Measurements from ENCODE around the gene CHCHD6. TPM values are rescaled to one million over a fixed set of nuclear protein-coding genes. Genes with fewer than 3 reads are reported as not detected.

The CHCHD6 gene
- total RNA-seq, 1 experiment from 2014 or later: 65.9 TPM

DNA sequence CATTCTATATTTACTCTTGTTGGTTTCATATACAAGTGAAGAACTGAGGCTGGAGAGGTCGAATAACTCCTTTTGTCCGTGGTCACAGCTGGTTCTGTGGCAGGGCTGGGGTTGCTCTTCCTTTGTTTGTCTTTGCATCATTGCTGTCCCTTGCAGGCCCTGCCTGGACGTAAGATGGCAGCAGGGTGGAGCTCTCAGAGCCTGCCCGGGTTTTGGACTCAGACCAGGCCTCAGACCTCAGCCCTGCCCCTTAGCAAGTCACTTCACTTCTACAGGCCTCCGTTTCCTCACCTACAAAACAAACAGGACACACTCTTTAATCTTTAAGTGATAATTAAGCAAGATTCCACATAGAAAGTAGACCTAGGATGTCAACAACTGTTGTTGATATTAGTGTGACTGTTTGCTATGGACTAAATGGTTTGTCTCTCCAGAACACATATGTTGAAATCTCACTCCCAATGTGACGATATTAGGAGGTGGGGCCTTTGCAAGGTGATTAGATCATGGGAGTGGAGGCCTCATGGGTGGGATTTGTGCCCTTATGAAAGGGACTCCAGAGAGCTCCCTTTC lies 213.3 kb downstream of the CHCHD6 start:
- in situ Hi-C loops (cut with HindIII; ENCODE audit: low pct_unique_long_range_greater_than_20kb, low sequenced_read_pairs): no loop called here
- no peak for DNase-seq (ENCODE audit: low read depth)

DNA sequence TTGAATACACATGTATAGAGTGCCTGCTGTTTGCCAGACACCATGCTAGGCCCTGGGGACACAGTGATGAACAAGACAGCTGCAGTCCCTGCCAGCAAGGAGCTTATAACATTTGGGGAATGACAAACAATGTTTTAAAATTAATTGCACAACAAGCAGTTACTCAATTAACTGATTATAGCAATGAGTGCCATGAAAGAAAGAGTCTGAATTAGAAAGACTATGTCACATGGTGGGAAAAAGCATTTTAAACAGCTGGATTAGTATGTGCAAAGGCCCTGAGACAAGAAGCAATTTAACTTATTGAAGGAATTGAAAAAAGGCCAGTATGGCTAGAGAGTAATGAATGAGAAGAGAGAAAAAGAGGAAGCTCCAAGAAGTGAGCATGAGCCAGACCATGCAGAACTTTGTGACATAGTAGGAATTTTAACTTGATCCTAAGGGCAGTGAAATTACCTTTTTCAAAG lies 214.3 kb downstream of the CHCHD6 start:
- in situ Hi-C loops (cut with HindIII; ENCODE audit: low pct_unique_long_range_greater_than_20kb, low sequenced_read_pairs): no loop called here
- DNase-seq (ENCODE audit: low read depth): no peak

DNA sequence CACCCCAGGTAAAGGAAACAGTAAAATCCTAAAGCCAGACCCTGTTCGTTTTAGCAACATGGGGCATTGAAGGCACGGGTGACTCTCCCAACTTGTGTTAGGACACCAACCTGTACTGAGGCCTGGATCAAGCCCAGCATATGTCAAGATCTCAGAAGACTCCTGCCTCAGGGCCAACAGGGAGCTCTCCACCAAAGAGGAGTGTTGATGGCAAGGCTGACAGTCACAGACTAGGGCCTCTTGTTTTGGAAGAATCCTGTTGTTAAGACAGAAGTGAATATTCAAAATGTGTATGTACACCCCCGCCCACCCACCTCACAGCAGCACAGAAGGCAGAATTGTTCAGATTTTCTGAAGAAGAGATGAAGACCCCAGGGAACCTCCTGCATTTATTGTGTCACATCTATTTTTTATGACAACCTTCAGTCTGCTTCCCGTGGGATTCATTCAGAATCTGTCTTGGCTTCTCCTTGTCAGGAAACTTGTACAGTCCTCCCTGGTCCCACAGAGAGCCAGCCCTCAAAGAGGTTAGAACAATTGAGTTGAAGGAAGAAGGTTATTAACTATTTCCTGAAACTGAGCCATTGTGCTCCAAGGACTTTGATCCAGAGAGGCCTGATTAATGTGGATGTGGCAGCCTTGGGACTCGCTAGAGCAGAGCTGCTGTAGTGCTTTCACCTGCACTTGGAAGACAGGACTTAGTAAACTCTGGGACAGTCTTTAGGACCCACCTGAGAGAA lies 217.2 kb downstream of the CHCHD6 start:
- in situ Hi-C loops (cut with HindIII; ENCODE audit: low pct_unique_long_range_greater_than_20kb, low sequenced_read_pairs): no loop called here
- DNase-seq (ENCODE audit: low read depth): no peak

DNA sequence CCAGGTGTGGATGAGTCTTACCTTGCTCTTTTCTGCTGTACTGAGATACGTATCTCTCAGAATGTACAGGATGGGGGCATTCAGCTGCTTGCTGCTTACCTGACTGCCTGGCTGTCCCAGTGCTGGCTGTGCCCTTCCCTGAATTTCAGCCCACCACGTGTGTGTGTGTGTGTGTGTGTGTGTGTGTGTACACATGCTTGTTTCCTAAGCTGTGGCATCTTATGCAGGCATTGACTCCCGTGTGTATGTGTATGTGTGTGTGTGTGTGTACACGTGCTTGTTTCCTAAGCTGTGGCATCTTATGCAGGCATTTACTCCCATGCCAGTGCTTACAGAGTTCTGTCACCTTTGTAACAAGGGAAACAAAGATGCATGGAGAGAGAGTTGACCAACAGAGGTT lies 218.4 kb downstream of the CHCHD6 start:
- DNase-seq (ENCODE audit: low read depth): no peak
- in situ Hi-C loops (cut with HindIII; ENCODE audit: low pct_unique_long_range_greater_than_20kb, low sequenced_read_pairs): no loop called here

DNA sequence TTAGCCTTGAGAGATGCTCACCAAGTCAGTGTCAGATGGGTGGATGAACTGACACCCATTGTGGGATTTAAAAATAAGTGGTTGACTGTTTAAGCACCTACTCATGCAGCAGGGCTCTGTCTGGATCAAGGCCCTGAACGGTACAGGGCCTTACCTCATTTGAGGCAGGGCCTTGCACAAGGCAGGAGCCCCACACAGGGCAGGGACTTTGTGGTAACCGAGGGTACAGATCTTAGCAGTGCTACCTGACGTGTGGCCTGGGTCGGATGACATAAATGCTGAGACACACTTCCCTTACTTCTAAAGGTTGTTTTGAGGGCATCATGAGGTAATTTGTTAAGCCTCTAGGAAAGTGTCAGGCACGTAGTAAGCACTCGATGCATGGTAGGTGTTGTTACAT lies 219.4 kb downstream of the CHCHD6 start:
- no peak for DNase-seq (ENCODE audit: low read depth)
- in situ Hi-C loops (cut with HindIII; ENCODE audit: low pct_unique_long_range_greater_than_20kb, low sequenced_read_pairs): no loop called here

DNA sequence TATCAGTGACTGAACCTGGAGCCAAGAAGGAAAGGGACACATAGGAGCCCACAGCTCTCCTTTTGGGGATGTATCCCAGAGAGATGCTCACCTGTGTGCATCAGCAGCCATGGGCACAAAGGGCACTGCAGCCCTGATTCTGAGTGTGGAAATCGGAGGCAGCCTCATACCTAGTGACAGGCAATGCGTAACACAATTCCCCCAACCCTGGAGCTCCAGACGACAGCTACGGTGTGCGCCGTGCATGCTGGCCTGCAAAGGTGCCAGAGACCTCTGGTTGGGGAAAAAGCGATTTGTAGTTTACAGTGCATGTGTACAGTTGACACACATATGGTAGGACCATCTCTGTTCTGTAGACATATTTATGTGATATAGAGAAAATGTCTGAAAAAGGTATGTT lies 219.9 kb downstream of the CHCHD6 start:
- DNase-seq (ENCODE audit: low read depth): no peak
- in situ Hi-C loops (cut with HindIII; ENCODE audit: low pct_unique_long_range_greater_than_20kb, low sequenced_read_pairs): no loop called here

DNA sequence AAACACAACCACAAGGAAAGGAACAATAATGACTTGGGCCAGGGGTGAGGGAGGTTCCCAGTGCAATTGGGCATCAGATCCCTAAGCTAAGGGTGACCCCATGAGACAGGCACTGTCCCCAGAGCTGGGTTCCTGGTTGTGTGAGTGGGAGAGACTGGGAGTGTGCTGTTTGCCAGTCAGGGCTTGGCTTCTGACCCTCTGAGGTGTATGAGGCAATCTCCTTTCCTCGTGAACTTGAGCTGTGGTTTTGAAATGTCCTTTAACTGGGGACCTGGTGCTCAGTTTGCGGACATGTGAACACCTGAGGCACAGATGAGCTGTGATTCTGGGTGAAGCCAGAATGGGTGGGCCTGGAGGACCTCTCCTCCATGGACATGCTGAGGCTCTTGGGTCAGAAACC lies 220.4 kb downstream of the CHCHD6 start:
- DNase-seq (ENCODE audit: low read depth): no peak
- in situ Hi-C loops (cut with HindIII; ENCODE audit: low pct_unique_long_range_greater_than_20kb, low sequenced_read_pairs): no loop called here

DNA sequence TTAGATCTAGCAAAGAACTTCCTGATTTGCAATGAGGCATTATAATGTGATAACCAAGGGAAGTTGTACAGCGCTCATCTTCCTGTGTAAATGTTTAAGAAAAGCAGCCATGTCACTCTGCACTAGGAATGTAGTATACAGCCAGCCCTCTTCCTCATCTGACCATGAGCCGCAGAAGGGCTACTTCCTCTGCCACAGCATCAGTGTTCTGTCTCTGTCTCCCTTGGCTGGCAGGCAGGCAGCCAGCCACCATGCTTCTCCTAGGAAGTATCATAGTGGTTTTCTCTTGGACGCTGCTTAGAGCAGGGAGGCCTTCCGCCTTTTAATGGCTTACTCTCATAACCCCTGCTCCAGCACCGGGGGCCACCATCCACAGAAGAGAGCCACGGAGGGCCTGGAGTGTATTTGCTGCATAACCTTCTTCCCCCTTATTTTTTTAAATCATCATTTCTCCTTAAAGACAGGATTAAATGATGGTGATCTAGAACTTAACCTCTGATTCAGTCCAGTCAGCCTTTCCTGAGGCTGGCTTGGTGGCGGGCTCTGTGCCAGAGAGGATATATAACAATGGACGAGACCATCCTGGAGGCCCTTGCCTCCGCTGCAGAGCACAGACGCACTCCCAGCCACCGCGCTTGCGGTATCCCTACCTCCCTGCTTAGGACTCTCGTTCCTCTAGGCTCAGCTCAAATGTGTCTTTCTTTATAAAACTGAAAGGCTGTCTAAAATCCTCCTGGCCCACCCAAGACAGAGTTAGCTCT lies 221.6 kb downstream of the CHCHD6 start:
- in situ Hi-C loops (cut with HindIII; ENCODE audit: low pct_unique_long_range_greater_than_20kb, low sequenced_read_pairs): no loop called here
- DNase-seq (ENCODE audit: low read depth): no peak

DNA sequence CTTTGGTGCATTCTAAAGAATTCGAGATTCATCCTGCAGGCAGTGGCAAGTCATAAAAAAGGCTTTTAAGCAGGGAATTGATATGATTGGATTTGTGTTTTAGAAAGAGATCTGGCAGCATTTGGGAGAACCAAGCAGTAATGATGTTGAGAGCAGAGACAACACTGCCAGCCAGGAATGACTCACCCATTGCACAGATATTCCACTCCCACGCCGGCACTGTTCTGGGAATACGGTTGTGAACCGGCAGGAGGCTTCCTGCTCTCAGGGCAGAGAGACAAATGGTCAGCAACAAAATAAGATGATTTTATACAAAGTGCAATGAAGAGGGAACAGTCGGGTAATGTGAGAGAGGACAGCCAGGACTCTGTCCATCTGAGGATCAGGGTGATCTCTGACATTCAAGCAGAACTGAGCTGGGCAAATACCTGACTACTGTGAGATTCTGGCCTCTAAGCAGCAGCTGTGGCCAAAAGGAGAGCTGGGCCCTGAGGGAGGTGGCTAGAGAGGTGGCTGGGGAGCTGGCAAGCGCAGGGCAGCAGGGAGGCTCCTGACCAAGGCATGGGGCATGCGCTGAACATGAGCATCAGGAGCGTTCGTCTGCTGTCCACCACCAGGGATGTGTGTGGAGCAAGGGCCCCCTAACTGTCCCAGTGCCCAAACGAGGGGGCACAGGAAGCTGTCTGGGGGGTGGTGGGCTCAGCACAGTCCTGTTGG lies 222.8 kb downstream of the CHCHD6 start:
- DNase-seq (ENCODE audit: low read depth): no peak
- in situ Hi-C loops (cut with HindIII; ENCODE audit: low pct_unique_long_range_greater_than_20kb, low sequenced_read_pairs): no loop called here

DNA sequence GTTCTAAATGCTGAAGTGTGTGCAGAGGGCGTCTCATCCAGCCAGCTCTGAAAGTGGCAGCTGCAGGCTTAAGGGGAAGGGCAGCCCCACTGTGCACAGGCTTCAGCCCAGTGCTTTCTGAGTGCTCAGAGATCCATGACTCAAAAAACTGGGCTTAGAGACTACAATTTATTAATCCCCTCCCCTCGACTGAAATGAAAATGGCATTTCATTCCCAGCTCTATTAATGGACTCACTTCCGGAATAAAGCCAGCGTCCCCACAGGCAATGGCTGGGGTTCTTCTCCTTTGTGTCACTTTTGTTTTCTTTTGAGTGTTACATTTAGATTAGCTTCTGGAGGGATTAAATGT lies 223.3 kb downstream of the CHCHD6 start:
- no peak for DNase-seq (ENCODE audit: low read depth)
- in situ Hi-C loops (cut with HindIII; ENCODE audit: low pct_unique_long_range_greater_than_20kb, low sequenced_read_pairs): no loop called here

DNA sequence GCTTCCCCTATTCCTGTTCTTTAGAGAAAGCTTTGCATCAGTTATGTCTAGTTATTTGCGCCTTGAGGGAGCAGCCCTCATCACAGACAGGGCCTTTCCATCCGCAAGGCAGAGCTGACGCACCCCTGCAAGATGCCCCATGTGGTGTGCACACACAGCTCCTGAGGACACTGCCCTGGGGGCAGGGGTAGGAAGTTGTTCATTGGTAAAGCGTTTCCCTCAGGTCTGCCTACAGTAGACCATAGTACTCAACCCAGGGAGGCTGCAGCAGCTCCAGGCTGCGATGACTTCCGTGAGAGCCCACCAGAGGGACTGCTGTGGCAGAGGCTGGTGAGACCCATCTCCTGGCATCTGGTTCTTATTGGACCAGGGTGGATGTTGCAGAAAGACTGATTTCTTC lies 223.8 kb downstream of the CHCHD6 start:
- no peak for DNase-seq (ENCODE audit: low read depth)
- in situ Hi-C loops (cut with HindIII; ENCODE audit: low pct_unique_long_range_greater_than_20kb, low sequenced_read_pairs): no loop called here

DNA sequence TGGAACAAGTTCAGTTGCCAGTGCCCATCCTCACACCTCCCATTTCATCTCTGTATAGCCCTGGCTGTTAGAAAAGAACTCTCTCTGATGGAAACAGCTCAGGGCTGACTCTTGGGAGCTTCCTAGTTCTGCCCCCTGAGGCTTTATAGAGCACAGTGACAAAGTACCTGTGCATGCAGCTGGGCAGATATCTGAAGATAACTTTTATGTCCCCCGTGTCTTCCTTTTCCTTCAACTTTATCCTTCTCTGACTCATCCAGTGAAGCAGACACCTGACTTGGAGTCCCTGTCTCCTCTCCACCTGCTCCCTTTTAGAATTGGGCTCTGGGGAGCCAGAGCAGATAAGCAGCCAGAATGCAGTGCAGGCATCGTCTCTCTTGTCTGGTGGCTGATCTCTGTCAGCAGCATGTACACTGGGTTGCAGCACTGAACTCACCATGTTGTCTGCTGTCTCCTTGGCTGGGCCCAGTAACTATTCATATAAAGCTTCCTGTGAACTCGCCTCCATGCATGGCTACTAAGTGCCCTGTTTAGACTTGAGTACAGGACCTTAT lies 225.0 kb downstream of the CHCHD6 start:
- no peak for DNase-seq (ENCODE audit: low read depth)
- in situ Hi-C loops (cut with HindIII; ENCODE audit: low pct_unique_long_range_greater_than_20kb, low sequenced_read_pairs): no loop called here

DNA sequence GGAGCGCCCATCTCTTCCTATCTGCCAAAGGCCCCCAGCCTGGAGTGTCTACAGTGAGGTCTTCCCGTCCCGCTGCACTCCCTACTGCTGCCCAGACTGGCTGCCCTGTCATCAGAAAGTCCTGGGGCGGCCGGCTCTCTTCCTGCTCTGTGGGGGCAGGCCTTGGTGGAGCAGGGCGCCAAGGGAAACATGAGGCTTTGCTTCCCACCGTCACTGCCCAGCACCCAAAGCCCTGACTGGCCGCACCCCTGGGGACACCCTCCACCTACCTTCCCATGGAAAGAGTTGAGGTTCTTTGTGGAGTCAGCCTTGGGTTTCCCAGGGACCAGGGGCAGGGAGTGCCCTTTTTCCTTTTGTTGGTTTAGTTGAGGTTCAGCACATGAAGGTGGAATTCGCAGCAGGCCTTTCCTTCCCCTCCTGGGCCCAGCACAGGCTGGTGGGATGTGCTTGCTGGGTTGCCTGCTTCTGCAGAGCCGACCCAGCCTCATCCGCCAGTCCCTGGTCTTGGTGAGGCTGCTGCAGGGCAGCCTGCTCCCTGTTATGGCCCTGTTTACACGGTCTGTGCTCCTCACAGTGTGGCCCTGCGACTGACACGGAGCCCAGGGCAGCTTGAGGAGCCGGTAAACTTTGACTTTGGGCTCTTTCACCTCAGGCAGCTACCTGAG lies 227.0 kb downstream of the CHCHD6 start:
- DNase-seq (ENCODE audit: low read depth): no peak

DNA sequence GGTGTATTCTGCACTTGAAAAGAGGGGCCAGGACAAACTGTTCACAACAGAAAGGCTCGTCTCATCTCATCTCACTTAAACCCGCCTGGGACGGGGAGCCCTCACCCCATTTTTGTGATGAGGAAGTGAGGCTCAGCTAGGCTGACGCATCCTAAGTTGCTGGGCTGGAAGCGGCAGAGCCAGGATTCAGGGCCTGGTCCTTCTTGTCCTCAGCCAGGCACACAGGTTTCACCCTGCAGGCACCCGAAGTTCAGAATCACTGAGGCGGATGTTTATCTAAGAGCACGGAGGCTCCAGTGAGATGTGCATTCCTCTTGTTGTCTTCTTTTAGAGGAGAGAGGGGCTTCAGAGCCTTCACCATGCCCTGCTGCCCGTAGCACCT lies 227.8 kb downstream of the CHCHD6 start:
- in situ Hi-C loops (cut with HindIII; ENCODE audit: low pct_unique_long_range_greater_than_20kb, low sequenced_read_pairs): no loop called here
- DNase-seq (ENCODE audit: low read depth): no peak

More for the DNA sequence above, 227.0 kb downstream of the CHCHD6 start:
- in situ Hi-C loops (cut with HindIII; ENCODE audit: low pct_unique_long_range_greater_than_20kb, low sequenced_read_pairs): no loop called here

DNA sequence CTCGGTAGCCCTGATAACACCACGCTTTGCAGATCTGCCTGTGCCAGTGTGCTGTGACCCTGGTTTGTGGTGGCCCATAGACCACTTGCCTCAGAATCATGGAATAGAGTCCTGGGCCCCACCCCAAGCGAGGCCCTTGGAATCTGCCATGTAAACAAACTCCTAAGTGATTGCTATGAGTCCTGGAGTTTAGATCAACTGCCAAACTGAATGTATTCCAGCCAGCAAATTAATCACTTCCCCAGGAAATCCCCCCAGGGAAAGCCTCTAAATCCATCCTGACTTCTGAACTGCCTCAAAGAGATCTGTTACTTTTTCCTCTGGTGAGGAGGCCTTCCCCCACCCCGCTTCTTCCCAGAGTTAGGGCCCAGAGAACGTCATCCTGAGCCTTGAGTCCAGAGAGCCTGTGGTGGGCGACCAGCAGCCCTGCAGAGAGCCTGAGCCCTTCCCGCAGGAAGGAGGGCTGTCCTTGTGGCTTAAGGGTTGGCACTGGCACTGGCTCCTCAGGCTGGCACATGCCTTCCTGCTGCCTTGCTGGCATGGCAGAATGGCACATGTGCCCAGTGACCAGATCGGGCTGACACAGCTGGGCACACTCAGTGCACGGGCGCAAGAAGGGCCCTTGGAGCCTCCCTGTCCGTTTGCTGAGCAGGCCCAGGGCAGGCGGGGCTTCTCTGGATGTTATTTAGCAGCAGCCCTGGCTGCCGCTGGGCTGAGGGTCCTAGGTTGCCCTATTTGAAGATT lies 228.3 kb downstream of the CHCHD6 start:
- DNase-seq (ENCODE audit: low read depth): no peak
- in situ Hi-C loops (cut with HindIII; ENCODE audit: low pct_unique_long_range_greater_than_20kb, low sequenced_read_pairs): no loop called here

DNA sequence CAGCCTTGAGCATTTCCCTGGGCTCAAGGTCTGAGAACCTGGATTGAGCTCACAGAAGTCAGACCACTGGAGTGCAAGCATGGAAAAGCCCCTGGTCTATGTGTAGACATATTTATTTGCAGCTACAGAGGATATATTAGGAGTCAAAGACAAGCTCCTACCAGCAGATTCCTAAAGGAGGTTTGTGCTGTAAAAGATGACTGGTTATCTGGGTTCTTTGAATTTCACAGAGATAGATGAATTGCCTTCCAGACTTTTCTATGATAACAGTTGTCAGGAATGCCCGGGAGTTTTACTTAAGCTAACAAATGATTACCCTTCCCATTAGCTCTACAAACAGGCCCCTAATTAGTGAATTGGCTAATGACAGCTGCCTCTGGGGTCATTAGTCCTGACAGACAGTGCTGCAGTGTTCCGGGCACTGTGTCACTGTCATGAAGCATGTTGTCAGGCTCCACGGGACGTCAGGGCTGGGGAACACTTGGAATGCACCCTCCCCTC lies 230.0 kb downstream of the CHCHD6 start:
- in situ Hi-C loops (cut with HindIII; ENCODE audit: low pct_unique_long_range_greater_than_20kb, low sequenced_read_pairs): no loop called here
- peak; percentile 68 for DNase-seq (ENCODE audit: low read depth)

DNA sequence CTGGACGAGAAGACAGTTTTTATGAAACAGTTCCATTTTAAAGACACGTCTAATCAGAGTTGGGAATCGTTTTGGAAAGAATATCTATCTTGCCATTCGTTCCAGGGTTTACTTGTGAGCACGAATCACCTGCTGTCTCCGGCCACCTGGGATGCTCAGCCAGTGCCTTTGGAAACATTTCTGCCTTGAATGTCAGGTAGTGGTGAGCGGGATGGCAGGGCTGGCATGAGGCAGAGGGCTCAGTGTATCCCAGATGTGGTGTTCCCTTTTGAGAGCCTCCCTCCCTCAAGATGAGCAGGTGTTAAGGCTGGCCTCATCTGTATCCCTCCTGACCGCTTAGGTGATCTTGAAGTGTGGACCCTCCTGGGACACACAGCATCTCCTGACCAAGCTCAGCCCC lies 231.0 kb downstream of the CHCHD6 start:
- in situ Hi-C loops (cut with HindIII; ENCODE audit: low pct_unique_long_range_greater_than_20kb, low sequenced_read_pairs): no loop called here
- no peak for DNase-seq (ENCODE audit: low read depth)

Measured in Caki2 (cell line).